A549 (cell line): Measurements from ENCODE around the gene SMOC1.

ENCODE experiments used
- CHD2 ChIP-seq: fragments of 150-350 bp; IDR thresholded peaks from 2 replicates; pipeline ENCODE4 v1.6.1; 2014; ENCODE audit warnings: low read length; ENCODE audit not compliant: partially characterized antibody
- CHD4 ChIP-seq: fragments of 200-600 bp; sonication (generic); IDR thresholded peaks from 2 replicates; pipeline ENCODE4 v1.6.1; 2016; ENCODE audit warnings: antibody characterized with exemption, mild to moderate bottlenecking, borderline replicate concordance
- CTCF ChIP-seq: fragments of >200 bp; sonication (Bioruptor Twin); formaldehyde crosslinking; IDR thresholded peaks from 3 replicates; pipeline ENCODE4 v1.5.1; 2016
- EHMT2 ChIP-seq: fragments of 200-600 bp; sonication (generic); IDR thresholded peaks from 2 replicates; pipeline ENCODE4 v1.6.1; 2016; ENCODE audit warnings: antibody characterized with exemption, low read depth, mild to moderate bottlenecking, moderate library complexity
- EP300 ChIP-seq, 2 experiments: fragments of >200 bp; sonication (Bioruptor Twin); formaldehyde crosslinking; IDR thresholded peaks; 2 replicates in 1 of 2; 3 replicates in 1 of 2; pipeline ENCODE4 v1.6.1; 2016 to 2017
- KDM1A ChIP-seq: fragments of 200-600 bp; sonication (generic); IDR thresholded peaks from 2 replicates; pipeline ENCODE4 v1.6.1; 2016; ENCODE audit warnings: low read depth, mild to moderate bottlenecking

- TF ChIP-seq EP300 (IDR thresholded peaks at IDR 0.05) (no peak), CTCF (no peak), CHD2 (no peak), CHD4 (no peak), EHMT2 (no peak), KDM1A (no peak)
These were observed 38.1 kb downstream of the SMOC1 start for GRCh38 chr14:69917287-69917686.
